CD4-positive, alpha-beta T cell treated with Interleukin-4 for 4 hours (primary cell): ENCODE data around the gene DYDC2.
"Not testable (repeated sequence)": the region's sequence is repeated elsewhere in the genome, so short reads cannot be mapped to it uniquely, and the experiment has no call there.

ENCODE experiments used
- DNase-seq: peaks from one replicate; pipeline ENCODE4 v3.0.0-alpha.2; 2020

The DYDC2 gene

GRCh38 chr10:80415734-80416478, 59.3 kb downstream of the DYDC2 start:
- no peak for DNase-seq

- DNase-seq = no peak
Observed at GRCh38 chr10:80416479-80417098, 60.0 kb downstream of the DYDC2 start.

- DNase-seq = not testable (repeated sequence)
Observed at GRCh38 chr10:80417256-80417655, 60.7 kb downstream of the DYDC2 start.
